ENCODE measurements around the gene GMDS.

GMDS gene

GRCh38 chr6:1630771-1631217 is 614.6 kb downstream of the GMDS start:
- no peak overlapping the region for H3K4me3 ChIP-seq (replicated peaks; ENCODE audit: low read depth, low read length)
- H3K27me3 ChIP-seq (replicated peaks; ENCODE audit: control insufficient read depth, insufficient read depth, low read length) = no peaks in the 10 kb centered on the region; the same call in 1 of the 2 replicates
- no peak for DNase-seq (ENCODE audit: extremely low read depth, insufficient read length)
- no peaks in the 10 kb centered on the region for H3K36me3 ChIP-seq (ENCODE audit: control insufficient read depth, insufficient read depth, low read length)
- TF ChIP-seq, protein P1, sequence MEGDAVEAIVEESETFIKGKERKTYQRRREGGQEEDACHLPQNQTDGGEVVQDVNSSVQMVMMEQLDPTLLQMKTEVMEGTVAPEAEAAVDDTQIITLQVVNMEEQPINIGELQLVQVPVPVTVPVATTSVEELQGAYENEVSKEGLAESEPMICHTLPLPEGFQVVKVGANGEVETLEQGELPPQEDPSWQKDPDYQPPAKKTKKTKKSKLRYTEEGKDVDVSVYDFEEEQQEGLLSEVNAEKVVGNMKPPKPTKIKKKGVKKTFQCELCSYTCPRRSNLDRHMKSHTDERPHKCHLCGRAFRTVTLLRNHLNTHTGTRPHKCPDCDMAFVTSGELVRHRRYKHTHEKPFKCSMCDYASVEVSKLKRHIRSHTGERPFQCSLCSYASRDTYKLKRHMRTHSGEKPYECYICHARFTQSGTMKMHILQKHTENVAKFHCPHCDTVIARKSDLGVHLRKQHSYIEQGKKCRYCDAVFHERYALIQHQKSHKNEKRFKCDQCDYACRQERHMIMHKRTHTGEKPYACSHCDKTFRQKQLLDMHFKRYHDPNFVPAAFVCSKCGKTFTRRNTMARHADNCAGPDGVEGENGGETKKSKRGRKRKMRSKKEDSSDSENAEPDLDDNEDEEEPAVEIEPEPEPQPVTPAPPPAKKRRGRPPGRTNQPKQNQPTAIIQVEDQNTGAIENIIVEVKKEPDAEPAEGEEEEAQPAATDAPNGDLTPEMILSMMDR (IDR thresholded peaks at IDR 0.05; ENCODE audit: insufficient read depth, low read length, poor library complexity, severe bottlenecking) = no peak

DNA sequence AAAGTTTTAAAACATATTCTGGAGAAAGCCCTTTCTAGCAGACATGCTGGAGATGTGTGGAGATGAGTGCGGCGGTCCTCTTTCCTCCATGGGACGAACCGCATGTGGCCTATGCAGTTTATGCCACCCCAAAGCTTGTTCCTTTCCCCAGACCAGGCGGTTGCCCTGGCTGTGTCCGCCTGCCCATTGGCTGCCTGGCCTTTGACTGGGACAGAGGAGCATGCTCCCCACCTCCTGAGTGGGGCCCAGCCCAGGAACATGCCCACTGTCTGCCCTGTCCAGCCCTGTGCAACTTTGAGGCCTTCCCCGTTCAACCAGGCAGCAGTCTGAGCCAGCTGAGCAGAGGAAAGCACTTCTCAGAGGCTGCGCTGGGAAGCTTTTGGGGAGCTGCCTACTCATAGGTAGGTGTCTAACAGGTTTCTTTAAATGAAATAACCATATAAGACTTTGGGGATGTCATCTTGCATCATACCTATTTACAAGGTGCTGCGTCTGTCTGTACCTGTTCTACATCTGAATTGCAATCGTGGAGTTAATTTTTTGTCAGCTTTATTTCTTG is 615.1 kb downstream of the GMDS start:
- TF ChIP-seq, protein P1 (IDR thresholded peaks at IDR 0.05; ENCODE audit: insufficient read depth, low read length, poor library complexity, severe bottlenecking) = no peak
- no peak for DNase-seq (ENCODE audit: extremely low read depth, insufficient read length)
- no peak overlapping the region for H3K4me3 ChIP-seq (replicated peaks; ENCODE audit: low read depth, low read length)
- no peaks in the 10 kb centered on the region for H3K36me3 ChIP-seq (ENCODE audit: control insufficient read depth, insufficient read depth, low read length)
- H3K27me3 ChIP-seq (replicated peaks; ENCODE audit: control insufficient read depth, insufficient read depth, low read length) = no peaks in the 10 kb centered on the region; the same call in 1 of the 2 replicates

- DNase-seq (ENCODE audit: extremely low read depth, insufficient read length) = no peak
- Histone ChIP-seq H3K27me3 (replicated peaks; ENCODE audit: control insufficient read depth, insufficient read depth, low read length) (no peaks in the 10 kb centered on the region; the same call in 1 of the 2 replicates), H3K4me3 (replicated peaks; ENCODE audit: low read depth, low read length) (no peak overlapping the region), H3K36me3 (ENCODE audit: control insufficient read depth, insufficient read depth, low read length) (no peaks in the 10 kb centered on the region)
- TF ChIP-seq, protein P1 (IDR thresholded peaks at IDR 0.05; ENCODE audit: insufficient read depth, low read length, poor library complexity, severe bottlenecking) = no peak
Measured at GRCh38 chr6:1629316-1629715, 616.1 kb downstream of the GMDS start.

DNA sequence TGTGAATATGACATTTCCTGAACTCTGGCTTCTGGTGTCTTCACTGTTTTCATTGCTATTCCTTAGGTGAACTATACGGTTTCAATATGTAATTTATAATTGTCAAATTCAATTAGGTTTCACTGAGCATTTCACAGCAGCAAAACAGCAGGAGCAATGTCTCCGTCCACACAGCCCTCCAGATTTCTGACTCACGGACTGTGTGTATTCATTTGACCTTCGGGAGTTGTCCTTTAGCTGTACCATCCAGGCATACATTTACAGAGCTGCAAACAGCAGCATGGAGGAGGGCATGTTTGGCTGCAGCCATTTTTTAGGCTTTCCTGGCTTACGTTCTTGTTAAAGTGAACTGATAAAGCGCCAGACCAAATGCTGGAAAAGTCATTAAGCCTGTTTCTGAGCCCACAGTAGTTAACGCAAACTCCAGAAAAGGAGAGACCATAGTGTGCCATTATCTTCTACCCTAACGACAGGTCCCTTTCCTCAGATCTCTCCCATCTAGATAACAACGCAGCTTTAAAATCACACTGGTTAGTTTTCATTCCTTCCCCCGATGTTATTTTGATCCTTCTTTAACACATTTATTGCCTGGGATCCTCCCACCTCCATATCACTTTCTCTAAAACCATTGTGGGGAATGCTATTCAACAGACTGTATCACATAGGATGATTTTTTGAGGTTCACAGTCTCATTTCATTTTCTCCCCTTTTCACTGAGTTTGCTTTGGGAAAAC is 617.4 kb downstream of the GMDS start:
- H3K4me3 ChIP-seq (replicated peaks; ENCODE audit: low read depth, low read length) = no peak overlapping the region
- TF ChIP-seq, protein P1 (IDR thresholded peaks at IDR 0.05; ENCODE audit: insufficient read depth, low read length, poor library complexity, severe bottlenecking) = no peak
- DNase-seq (ENCODE audit: extremely low read depth, insufficient read length) = no peak
- H3K36me3 ChIP-seq (ENCODE audit: control insufficient read depth, insufficient read depth, low read length) = no peaks in the 10 kb centered on the region
- H3K27me3 ChIP-seq (replicated peaks; ENCODE audit: control insufficient read depth, insufficient read depth, low read length) = no peaks in the 10 kb centered on the region; the same call in 1 of the 2 replicates

DNA sequence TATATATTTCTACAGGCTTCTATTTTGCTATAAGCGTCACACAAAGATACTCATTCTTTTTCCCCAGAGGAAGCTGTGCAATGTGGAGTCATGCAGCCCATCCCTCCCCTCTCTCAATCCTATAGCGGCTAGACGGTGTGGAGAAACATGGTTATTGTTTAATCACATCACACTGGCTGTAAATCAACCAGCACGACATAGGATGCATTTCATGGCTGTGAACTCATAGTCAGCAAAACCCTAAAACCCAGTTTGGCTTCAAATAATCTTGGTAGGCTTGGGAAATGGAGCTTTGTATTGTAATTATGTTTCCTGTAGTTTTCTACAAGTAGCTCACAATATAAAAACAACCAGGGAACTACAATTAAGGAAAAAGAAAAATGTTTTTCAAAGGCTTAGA is 618.9 kb downstream of the GMDS start:
- TF ChIP-seq, protein P1 (IDR thresholded peaks at IDR 0.05; ENCODE audit: insufficient read depth, low read length, poor library complexity, severe bottlenecking) = no peak
- Histone ChIP-seq H3K27me3 (replicated peaks; ENCODE audit: control insufficient read depth, insufficient read depth, low read length) (no peaks in the 10 kb centered on the region; the same call in 1 of the 2 replicates), H3K4me3 (replicated peaks; ENCODE audit: low read depth, low read length) (no peak overlapping the region), H3K36me3 (ENCODE audit: control insufficient read depth, insufficient read depth, low read length) (no peaks in the 10 kb centered on the region)
- no peak for DNase-seq (ENCODE audit: extremely low read depth, insufficient read length)
